Endothelial cell of umbilical vein (primary cell): Measurements from ENCODE around the gene AK4. TPM values are rescaled to one million over a fixed set of nuclear protein-coding genes. Genes with fewer than 3 reads are reported as not detected.

Source experiments
- BruUV-seq: library from RNA; stranded (reverse); fragments of 400-500 nt; replicated peaks from 2 replicates; lab custom pipeline; 2021; lab: Mats Ljungman, UMichigan
- CTCF ChIA-PET: fragments of 300-600, 350-600 bp; sonication (Branson Sonifier 250); formaldehyde crosslinking; loops from one replicate; lab custom pipeline; 2021; ENCODE audit warnings: antibody characterized with exemption, inconsistent platforms; lab: Charles Lee
- POLR2A ChIA-PET: fragments of 300-600, 350-600 bp; sonication (Branson Sonifier 250); formaldehyde crosslinking; loops from one replicate; lab custom pipeline; 2021; ENCODE audit warnings: antibody characterized with exemption, inconsistent platforms; lab: Charles Lee
- DNase-seq: peaks from one replicate; pipeline ENCODE4 v3.0.0-alpha.2; 2011; ENCODE audit warnings: low read depth, low spot score
- FAIRE-seq: peaks from 2 replicates; lab custom pipeline; 2011; peaks lifted over from hg19 to GRCh38; lab: Jason Lieb, UNC
- H2AFZ ChIP-seq: 2 replicates; pipeline ENCODE4 v1.6.0; 2012; ENCODE audit warnings: low read depth, low read length, control low read depth, inconsistent platforms
- H3K27ac ChIP-seq: 2 replicates; pipeline ENCODE4 v1.5.1; 2011; ENCODE audit warnings: low read depth, mild to moderate bottlenecking, control low read depth, low read length, moderate library complexity; ENCODE audit not compliant: insufficient read depth
- H3K27me3 ChIP-seq, 2 experiments: 2 replicates each; pipeline versions ENCODE4 v1.6.0 to v1.6.1; 2011; ENCODE audit warnings: low read length in 2 of 2, mixed read lengths in 1 of 2; ENCODE audit not compliant: control insufficient read depth in 2 of 2, insufficient read depth in 2 of 2
- H3K36me3 ChIP-seq, 2 experiments: 2 replicates in 1 of 2; 3 replicates in 1 of 2; pipeline ENCODE4 v1.5.1; 2011; ENCODE audit warnings: low read length in 2 of 2, mild to moderate bottlenecking in 1 of 2, moderate library complexity in 1 of 2; ENCODE audit not compliant: control insufficient read depth in 2 of 2, insufficient read depth in 2 of 2; ENCODE audit errors: extremely low read depth in 1 of 2
- H3K4me1 ChIP-seq: 3 replicates; pipeline ENCODE4 v1.5.1; 2011; ENCODE audit warnings: mild to moderate bottlenecking, low read length; ENCODE audit not compliant: control insufficient read depth, insufficient read depth; ENCODE audit errors: extremely low read depth
- H3K4me2 ChIP-seq: 2 replicates; pipeline ENCODE4 v1.6.1; 2011; ENCODE audit warnings: low read length, control low read depth, mixed read lengths; ENCODE audit not compliant: insufficient read depth
- H3K4me3 ChIP-seq, 3 experiments: fragments of 200-600 bp in 1 of 3; sonication (generic), shearing (Covaris generic) in 1 of 3; replicated peaks in 1 of 3; 2 replicates each; pipeline ENCODE4 v1.5.1; 2011 to 2016; ENCODE audit warnings: control low read depth in 3 of 3, low read length in 3 of 3, mild to moderate bottlenecking in 2 of 3, inconsistent platforms in 1 of 3, low read depth in 1 of 3, moderate library complexity in 1 of 3; ENCODE audit not compliant: insufficient read depth in 1 of 3
- H3K79me2 ChIP-seq: 2 replicates; pipeline ENCODE4 v1.6.0; 2012; ENCODE audit warnings: low read length, inconsistent platforms; ENCODE audit not compliant: control insufficient read depth, insufficient read depth
- H3K9ac ChIP-seq: replicated peaks from 2 replicates; pipeline ENCODE3; 2011; ENCODE audit warnings: low read length, control low read depth; ENCODE audit not compliant: insufficient read depth; ENCODE audit errors: extremely low read depth
- H3K9me1 ChIP-seq: replicated peaks from 3 replicates; pipeline ENCODE4 v1.6.0; 2011; ENCODE audit warnings: mild to moderate bottlenecking, low read length; ENCODE audit not compliant: control insufficient read depth, insufficient read depth; ENCODE audit errors: extremely low read depth
- H3K9me3 ChIP-seq: replicated peaks from 2 replicates; pipeline ENCODE4 v1.5.1; 2012; ENCODE audit warnings: low read length, inconsistent platforms; ENCODE audit not compliant: control insufficient read depth, insufficient read depth
- H4K20me1 ChIP-seq: replicated peaks from 2 replicates; pipeline ENCODE3; 2011; ENCODE audit warnings: mild to moderate bottlenecking, low read length; ENCODE audit not compliant: control insufficient read depth, insufficient read depth; ENCODE audit errors: extremely low read depth
- EZH2 ChIP-seq: IDR thresholded peaks from 2 replicates; pipeline ENCODE4 v1.6.1; 2012; ENCODE audit warnings: borderline replicate concordance, low read depth, mild to moderate bottlenecking, moderate library complexity, low read length, inconsistent platforms; ENCODE audit not compliant: severe bottlenecking
- FOS ChIP-seq: IDR thresholded peaks from 2 replicates; pipeline ENCODE4 v1.6.1; 2011; ENCODE audit warnings: mild to moderate bottlenecking, low read length, moderate library complexity, borderline replicate concordance; ENCODE audit not compliant: insufficient read depth
- GATA2 ChIP-seq: IDR thresholded peaks from 2 replicates; pipeline ENCODE4 v1.7.0; 2011; ENCODE audit warnings: low read depth, mild to moderate bottlenecking, moderate library complexity, mixed read lengths, low read length; ENCODE audit not compliant: insufficient read length, insufficient read depth
- JUN ChIP-seq: IDR thresholded peaks from 2 replicates; pipeline ENCODE4 v1.6.1; 2011; ENCODE audit warnings: borderline replicate concordance, low read depth; ENCODE audit not compliant: insufficient read length, insufficient read depth
- MYC ChIP-seq: IDR thresholded peaks from one replicate; pipeline ENCODE4 v1.6.1; 2011; ENCODE audit warnings: mild to moderate bottlenecking, low read depth, low read length
- POLR2A ChIP-seq: IDR thresholded peaks from 2 replicates; pipeline ENCODE4 v1.6.1; 2012; ENCODE audit warnings: low read depth, mild to moderate bottlenecking, control low read depth, low read length
- POLR2AphosphoS5 ChIP-seq: IDR thresholded peaks from 2 replicates; pipeline ENCODE4 v1.6.1; 2012; ENCODE audit warnings: low read depth, mild to moderate bottlenecking, control low read depth, low read length, moderate library complexity; ENCODE audit not compliant: insufficient read depth
- dilution Hi-C: fragments of 300-500 bp; cut with MboI; formaldehyde crosslinking; loops from one replicate; pipeline ENCODE4 v1.15.0; 2019; ENCODE audit warnings: low sequenced_read_pairs; ENCODE audit not compliant: extremely low pct_ligation_motif_present
- intact Hi-C: fragments of 100-400 bp; cut with micrococcal nuclease; formaldehyde crosslinking; loops from one replicate; pipeline ENCODE4 v1.10.0; 2022
- polyA plus RNA-seq, 4 experiments: library from polyadenylated mRNA; depleted of rRNA in 3 of 4; stranded (reverse) in 3 of 4; unstranded in 1 of 4; fragments of >200 nt; gene quantifications; 2 replicates each; pipeline versions ENCODE4 v1.2.1 to v1.2.3, GENCODE V29; 2011 to 2012; ENCODE audit warnings: missing spikeins in 1 of 4
- total RNA-seq: library from RNA; stranded (reverse); gene quantifications from 2 replicates; pipeline ENCODE4 v1.2.3, GENCODE V29; 2021
- TF ChIP-seq, protein P1 (sequence below): IDR thresholded peaks from 2 replicates; pipeline ENCODE4 v1.6.1; 2011; ENCODE audit not compliant: insufficient read depth, insufficient read length
- TF ChIP-seq, protein P2 (sequence below), 2 donors: IDR thresholded peaks; 1 replicate in 1 of 2; 2 replicates in 1 of 2; pipeline ENCODE4 v1.5.1; 2011; ENCODE audit warnings: low read length in 2 of 2, mild to moderate bottlenecking in 2 of 2, moderate library complexity in 2 of 2, control low read depth in 1 of 2, inconsistent platforms in 1 of 2, low read depth in 1 of 2; ENCODE audit not compliant: insufficient read depth in 1 of 2; ENCODE audit errors: extremely low read depth in 1 of 2

Gene AK4
- total and polyA plus RNA-seq, 2 donors (not counting 3 experiments of a cell fraction or from before 2014, with no cell fraction given): 2.2 to 5.6 TPM

DNA sequence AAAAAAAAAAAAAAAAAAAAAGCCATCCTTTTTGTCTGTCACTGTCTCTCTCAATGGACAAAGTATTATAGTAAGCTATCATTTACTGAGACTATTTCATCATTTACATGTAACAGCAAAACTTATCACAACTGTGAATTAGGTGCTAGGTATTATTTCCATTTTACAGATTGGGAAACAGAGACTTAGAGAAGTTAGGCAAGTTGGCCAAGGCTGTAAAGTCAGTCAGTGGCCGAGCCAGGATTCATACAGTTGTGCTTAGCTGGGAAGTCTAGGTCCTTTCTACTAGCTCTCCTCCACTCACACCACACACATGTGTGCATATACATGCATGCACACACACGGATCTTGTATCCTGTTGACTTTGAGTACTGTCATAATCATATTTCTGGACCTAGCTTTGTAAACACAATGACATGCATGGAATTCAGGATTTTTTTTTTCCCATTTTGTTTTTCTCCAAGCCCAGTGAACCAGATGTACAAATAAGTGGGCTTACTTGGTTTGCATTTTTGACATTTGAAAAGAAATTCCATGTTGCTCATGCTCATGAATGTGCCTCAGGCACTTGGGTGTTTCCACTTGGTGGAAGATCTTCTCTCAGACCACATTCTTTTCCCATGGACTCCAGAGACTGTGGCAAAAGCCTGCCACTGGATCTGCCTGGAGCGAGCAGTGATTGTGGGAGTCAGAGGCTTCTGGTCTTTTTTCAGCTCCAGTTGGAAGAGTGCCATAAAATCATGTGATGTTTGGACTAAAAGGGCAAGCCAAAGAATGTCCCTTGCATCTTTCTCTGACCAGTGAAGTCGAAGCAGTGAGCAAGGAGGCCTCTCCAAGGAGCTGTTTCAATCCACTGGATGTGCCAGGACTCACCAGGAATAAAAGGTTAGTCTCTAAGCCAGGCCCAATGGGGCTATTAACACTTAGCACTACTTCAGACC is 99.7 kb downstream of the AK4 start:
- Histone ChIP-seq H3K27ac (no peak overlapping the region), H3K27me3 (peaks cover 0 to 4% of the 10 kb centered on the region in 2 experiments), H3K79me2 (no peaks in the 10 kb centered on the region), H3K9me3 (no peaks in the 10 kb centered on the region), H4K20me1 (no peaks in the 10 kb centered on the region), H3K9ac (no peak overlapping the region), H3K4me2 (no peak overlapping the region), H3K4me1 (no peaks in the 10 kb centered on the region), H3K36me3 (no peaks in the 10 kb centered on the region), H3K4me3 (no peak overlapping the region), H3K9me1 (no peaks in the 10 kb centered on the region), H2AFZ (no peak overlapping the region)
- intact Hi-C loops (no loop called here), dilution Hi-C loops (no loop called here)
- DNase-seq (peak; percentile 37), FAIRE-seq (no peak)
- BruUV-seq: no TSS peak
- ChIA-PET CTCF (interaction anchor here (0.8 to 1.8 kb wide), 8 partner anchors 11 to 440 kb away, joined by 3 to 6 read pairs (median 4); no protein-coding TSS in a partner anchor), POLR2A (no interaction called here)
- TF ChIP-seq GATA2 (no peak), FOS (no peak), JUN (no peak), EZH2 (no peak), POLR2AphosphoS5 (no peak), MYC (no peak), POLR2A (no peak)
- TF ChIP-seq, protein P1, sequence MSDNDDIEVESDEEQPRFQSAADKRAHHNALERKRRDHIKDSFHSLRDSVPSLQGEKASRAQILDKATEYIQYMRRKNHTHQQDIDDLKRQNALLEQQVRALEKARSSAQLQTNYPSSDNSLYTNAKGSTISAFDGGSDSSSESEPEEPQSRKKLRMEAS: no peak
- TF ChIP-seq, protein P2, sequence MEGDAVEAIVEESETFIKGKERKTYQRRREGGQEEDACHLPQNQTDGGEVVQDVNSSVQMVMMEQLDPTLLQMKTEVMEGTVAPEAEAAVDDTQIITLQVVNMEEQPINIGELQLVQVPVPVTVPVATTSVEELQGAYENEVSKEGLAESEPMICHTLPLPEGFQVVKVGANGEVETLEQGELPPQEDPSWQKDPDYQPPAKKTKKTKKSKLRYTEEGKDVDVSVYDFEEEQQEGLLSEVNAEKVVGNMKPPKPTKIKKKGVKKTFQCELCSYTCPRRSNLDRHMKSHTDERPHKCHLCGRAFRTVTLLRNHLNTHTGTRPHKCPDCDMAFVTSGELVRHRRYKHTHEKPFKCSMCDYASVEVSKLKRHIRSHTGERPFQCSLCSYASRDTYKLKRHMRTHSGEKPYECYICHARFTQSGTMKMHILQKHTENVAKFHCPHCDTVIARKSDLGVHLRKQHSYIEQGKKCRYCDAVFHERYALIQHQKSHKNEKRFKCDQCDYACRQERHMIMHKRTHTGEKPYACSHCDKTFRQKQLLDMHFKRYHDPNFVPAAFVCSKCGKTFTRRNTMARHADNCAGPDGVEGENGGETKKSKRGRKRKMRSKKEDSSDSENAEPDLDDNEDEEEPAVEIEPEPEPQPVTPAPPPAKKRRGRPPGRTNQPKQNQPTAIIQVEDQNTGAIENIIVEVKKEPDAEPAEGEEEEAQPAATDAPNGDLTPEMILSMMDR (IDR thresholded peaks at IDR 0.05; ENCODE audit: extremely low read depth in 1 of 2, insufficient read depth in 1 of 2, low read depth in 1 of 2, low read length in 2 of 2): no peak
